ENCODE data around the gene CALCOCO1. TPM values are rescaled to one million over a fixed set of nuclear protein-coding genes. Genes with fewer than 3 reads are reported as not detected.

The CALCOCO1 gene
- total and polyA plus RNA-seq, 9 of the 15 experiments (the other 6 are each of a cell fraction or from before 2014, with no cell fraction given) = 1.9 to 31.8 (median 11.0) TPM

GRCh38 chr12:53675701-53676607, 51.3 kb downstream of the CALCOCO1 start, which contains the start of gene ATP5MC2 (continued):
- TF ChIP-seq HDAC8 (tag; IDR thresholded peaks at IDR 0.05) (0 out of 2 replicates have a peak, but pooled peaks have one; percentile 39), CTCF (IDR thresholded peaks at IDR 0.05 in 2 of 3, conservative IDR thresholded peaks at IDR 0.05 in 1 of 3; ENCODE audit: insufficient read depth in 2 of 3, low read depth in 1 of 3, low read length in 3 of 3) (peak; percentile 100), EP400 (IDR thresholded peaks at IDR 0.05) (peak; percentile 100), BDP1 (IDR thresholded peaks at IDR 0.05; ENCODE audit: insufficient read depth, insufficient read length) (no peak), MAX (CRISPR knock-in tag; IDR thresholded peaks at IDR 0.05) (peak; percentile 93), THRAP3 (IDR thresholded peaks at IDR 0.05; ENCODE audit: borderline replicate concordance) (no peak), ATF3 (IDR thresholded peaks at IDR 0.05) (peak; percentile 84), ATF3 (CRISPR knock-in tag; conservative IDR thresholded peaks at IDR 0.05) (peak; percentile 70), LARP7 (IDR thresholded peaks at IDR 0.05) (no peak; the same call in 1 of the 2 replicates), KDM2B (CRISPR knock-in tag; IDR thresholded peaks at IDR 0.05) (no peak), PATZ1 (CRISPR knock-in tag; IDR thresholded peaks at IDR 0.05; ENCODE audit: borderline replicate concordance) (0 out of 2 replicates have a peak, but pooled peaks have one; percentile 5), YBX1 (IDR thresholded peaks at IDR 0.05) (no peak)
- TF ChIP-seq, protein P1, sequence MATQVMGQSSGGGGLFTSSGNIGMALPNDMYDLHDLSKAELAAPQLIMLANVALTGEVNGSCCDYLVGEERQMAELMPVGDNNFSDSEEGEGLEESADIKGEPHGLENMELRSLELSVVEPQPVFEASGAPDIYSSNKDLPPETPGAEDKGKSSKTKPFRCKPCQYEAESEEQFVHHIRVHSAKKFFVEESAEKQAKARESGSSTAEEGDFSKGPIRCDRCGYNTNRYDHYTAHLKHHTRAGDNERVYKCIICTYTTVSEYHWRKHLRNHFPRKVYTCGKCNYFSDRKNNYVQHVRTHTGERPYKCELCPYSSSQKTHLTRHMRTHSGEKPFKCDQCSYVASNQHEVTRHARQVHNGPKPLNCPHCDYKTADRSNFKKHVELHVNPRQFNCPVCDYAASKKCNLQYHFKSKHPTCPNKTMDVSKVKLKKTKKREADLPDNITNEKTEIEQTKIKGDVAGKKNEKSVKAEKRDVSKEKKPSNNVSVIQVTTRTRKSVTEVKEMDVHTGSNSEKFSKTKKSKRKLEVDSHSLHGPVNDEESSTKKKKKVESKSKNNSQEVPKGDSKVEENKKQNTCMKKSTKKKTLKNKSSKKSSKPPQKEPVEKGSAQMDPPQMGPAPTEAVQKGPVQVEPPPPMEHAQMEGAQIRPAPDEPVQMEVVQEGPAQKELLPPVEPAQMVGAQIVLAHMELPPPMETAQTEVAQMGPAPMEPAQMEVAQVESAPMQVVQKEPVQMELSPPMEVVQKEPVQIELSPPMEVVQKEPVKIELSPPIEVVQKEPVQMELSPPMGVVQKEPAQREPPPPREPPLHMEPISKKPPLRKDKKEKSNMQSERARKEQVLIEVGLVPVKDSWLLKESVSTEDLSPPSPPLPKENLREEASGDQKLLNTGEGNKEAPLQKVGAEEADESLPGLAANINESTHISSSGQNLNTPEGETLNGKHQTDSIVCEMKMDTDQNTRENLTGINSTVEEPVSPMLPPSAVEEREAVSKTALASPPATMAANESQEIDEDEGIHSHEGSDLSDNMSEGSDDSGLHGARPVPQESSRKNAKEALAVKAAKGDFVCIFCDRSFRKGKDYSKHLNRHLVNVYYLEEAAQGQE (IDR thresholded peaks at IDR 0.05; ENCODE audit: borderline replicate concordance) = peak; percentile 96
- TF ChIP-seq, protein P1 (CRISPR knock-in tag; IDR thresholded peaks at IDR 0.05; ENCODE audit: low read depth) = peak; percentile 88
